ENCODE results near the gene HDAC3. TPM values are rescaled to one million over a fixed set of nuclear protein-coding genes. Genes with fewer than 3 reads are reported as not detected.

The HDAC3 gene
- total RNA-seq, 1 experiment from 2014 or later, result 96.3 TPM

GRCh38 chr5:141672071-141672840 lies 35.6 kb upstream of the HDAC3 start:
- H3K4me1 Mint-ChIP-seq (ENCODE audit: low read depth, unreplicated experiment), result no peaks in the 10 kb centered on the region
- H3K4me3 Mint-ChIP-seq (ENCODE audit: low read depth, unreplicated experiment), result no peak overlapping the region
- CTCF ChIA-PET, result interaction anchor here (0.6 kb wide), 1 partner anchor 513 kb away, joined by 5 read pairs; no protein-coding TSS in a partner anchor
- intact Hi-C loops (cut with micrococcal nuclease; ENCODE audit: unreplicated experiment), result no loop called here
- BruUV-seq (replicated peaks), result no TSS peak
- no peak overlapping the region for H3K27ac Mint-ChIP-seq (ENCODE audit: unreplicated experiment)
- H3K27me3 Mint-ChIP-seq (ENCODE audit: unreplicated experiment), result no peaks in the 10 kb centered on the region
- DNase-seq, result no peak
- no peaks in the 10 kb centered on the region for H3K9me3 Mint-ChIP-seq (ENCODE audit: low read depth, unreplicated experiment)
- no peaks in the 10 kb centered on the region for H3K36me3 Mint-ChIP-seq (ENCODE audit: insufficient read depth, unreplicated experiment)
- no peak for TF ChIP-seq CTCF (IDR thresholded peaks at IDR 0.05; ENCODE audit: unreplicated experiment)

- no peaks in the 10 kb centered on the region for H3K9me3 Mint-ChIP-seq (ENCODE audit: low read depth, unreplicated experiment)
- CTCF ChIA-PET, result interaction anchor here (1.2 to 1.7 kb wide), 2 partner anchors 19 to 291 kb away, joined by 3 to 6 read pairs; partner anchors contain the start of gene FCHSD1
- no peak for DNase-seq
- H3K36me3 Mint-ChIP-seq (ENCODE audit: insufficient read depth, unreplicated experiment), result peaks cover 5% of the 10 kb centered on the region
- intact Hi-C loops (cut with micrococcal nuclease; ENCODE audit: unreplicated experiment), result no loop called here
- no TSS peak for BruUV-seq (replicated peaks)
- H3K4me1 Mint-ChIP-seq (ENCODE audit: low read depth, unreplicated experiment), result no peaks in the 10 kb centered on the region
- H3K27ac Mint-ChIP-seq (ENCODE audit: unreplicated experiment), result no peak overlapping the region
- no peak for TF ChIP-seq CTCF (IDR thresholded peaks at IDR 0.05; ENCODE audit: unreplicated experiment)
- no peaks in the 10 kb centered on the region for H3K27me3 Mint-ChIP-seq (ENCODE audit: unreplicated experiment)
- H3K4me3 Mint-ChIP-seq (ENCODE audit: low read depth, unreplicated experiment), result no peak overlapping the region
Observed at GRCh38 chr5:141669520-141669919, 32.9 kb upstream of the HDAC3 start.

- Mint-ChIP-seq H3K36me3 (ENCODE audit: insufficient read depth, unreplicated experiment) (peaks cover 5% of the 10 kb centered on the region), H3K27me3 (ENCODE audit: unreplicated experiment) (no peaks in the 10 kb centered on the region), H3K4me1 (ENCODE audit: low read depth, unreplicated experiment) (no peaks in the 10 kb centered on the region), H3K4me3 (ENCODE audit: low read depth, unreplicated experiment) (no peak overlapping the region), H3K9me3 (ENCODE audit: low read depth, unreplicated experiment) (no peaks in the 10 kb centered on the region), H3K27ac (ENCODE audit: unreplicated experiment) (no peak overlapping the region)
- CTCF ChIA-PET, result interaction anchor here (1.2 to 1.7 kb wide), 2 partner anchors 18 to 292 kb away, joined by 3 to 6 read pairs; partner anchors contain the start of gene FCHSD1
- BruUV-seq (replicated peaks), result no TSS peak
- DNase-seq, result no peak
- TF ChIP-seq CTCF (IDR thresholded peaks at IDR 0.05; ENCODE audit: unreplicated experiment), result no peak
- intact Hi-C loops (cut with micrococcal nuclease; ENCODE audit: unreplicated experiment), result no loop called here
Observed at GRCh38 chr5:141668601-141669265, 32.1 kb upstream of the HDAC3 start.

- Mint-ChIP-seq H3K27ac (ENCODE audit: unreplicated experiment) (no peak overlapping the region), H3K4me3 (ENCODE audit: low read depth, unreplicated experiment) (no peak overlapping the region), H3K27me3 (ENCODE audit: unreplicated experiment) (no peaks in the 10 kb centered on the region), H3K36me3 (ENCODE audit: insufficient read depth, unreplicated experiment) (peaks cover 5% of the 10 kb centered on the region), H3K4me1 (ENCODE audit: low read depth, unreplicated experiment) (no peaks in the 10 kb centered on the region), H3K9me3 (ENCODE audit: low read depth, unreplicated experiment) (no peaks in the 10 kb centered on the region)
- intact Hi-C loops (cut with micrococcal nuclease; ENCODE audit: unreplicated experiment), result loop anchor here (1.0 to 2.0 kb wide), 2 partner anchors 294 to 479 kb away; no protein-coding TSS in a partner anchor
- no TSS peak for BruUV-seq (replicated peaks)
- CTCF ChIA-PET, result interaction anchor here (0.7 to 0.8 kb wide), 2 partner anchors 9 to 257 kb away, joined by 3 to 5 read pairs; partner anchors contain the start of gene DELE1
- DNase-seq, result no peak
- no peak for TF ChIP-seq CTCF (IDR thresholded peaks at IDR 0.05; ENCODE audit: unreplicated experiment)
Observed at GRCh38 chr5:141665995-141666940, 29.6 kb upstream of the HDAC3 start.
